ENCODE results near the gene CHRNB4.

Gene CHRNB4

DNA sequence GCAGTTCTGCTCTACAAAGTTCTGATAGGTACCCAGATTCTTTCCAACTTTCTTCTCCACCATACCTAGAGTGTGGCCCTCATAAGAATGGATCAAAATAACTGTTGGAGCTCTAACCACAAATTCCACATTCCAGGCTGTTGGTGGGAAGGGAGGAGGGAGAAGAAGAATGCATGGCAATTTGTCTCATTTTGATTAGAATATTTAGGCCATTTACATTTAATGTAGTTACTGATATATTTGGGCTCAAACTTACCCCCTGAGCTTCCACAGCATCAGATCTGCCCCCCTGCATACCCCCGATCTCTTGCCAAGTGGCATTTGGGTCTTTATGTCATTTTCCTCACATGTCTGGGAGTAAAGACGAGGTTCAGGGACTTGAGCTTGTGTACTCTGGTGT lies 7.7 kb downstream of the CHRNB4 start:
- DNase-seq (ENCODE audit: low spot score) = no peak

DNA sequence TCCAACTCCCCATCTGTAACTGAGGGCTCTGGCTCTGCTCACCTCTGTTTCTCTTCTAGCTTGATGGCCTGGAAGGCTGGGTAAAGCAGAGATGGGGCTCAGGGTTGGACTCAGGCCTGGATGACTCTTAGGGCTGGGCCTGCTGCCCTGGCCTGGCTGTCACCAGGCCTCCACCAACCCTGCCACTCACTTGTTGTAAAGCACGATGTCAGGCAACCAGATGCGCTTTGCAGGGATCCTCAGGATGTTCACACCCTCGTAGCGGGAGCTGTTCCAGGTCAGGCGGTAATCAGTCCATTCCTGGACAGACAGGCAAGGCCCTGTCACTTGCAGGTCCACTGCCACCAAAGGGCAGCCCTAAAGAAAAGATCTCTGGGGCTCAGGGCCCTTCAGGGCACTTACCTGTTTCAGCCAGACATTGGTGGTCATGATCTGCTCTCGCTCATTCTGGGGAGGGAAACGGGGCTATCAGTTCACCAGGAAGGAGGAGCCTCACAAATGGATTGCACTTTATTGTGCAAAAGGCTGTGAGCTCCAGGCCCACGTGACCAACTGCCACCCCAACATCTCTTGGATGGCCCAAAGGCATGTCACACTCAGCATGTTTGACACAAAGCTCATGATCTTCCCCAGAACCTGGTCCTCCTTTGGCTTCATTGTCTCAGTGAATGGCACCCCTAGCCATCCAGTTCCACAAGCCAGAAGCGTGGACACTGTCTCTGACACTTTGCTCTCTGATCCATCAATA lies 9.9 kb downstream of the CHRNB4 start:
- no peak for DNase-seq (ENCODE audit: low spot score)

DNA sequence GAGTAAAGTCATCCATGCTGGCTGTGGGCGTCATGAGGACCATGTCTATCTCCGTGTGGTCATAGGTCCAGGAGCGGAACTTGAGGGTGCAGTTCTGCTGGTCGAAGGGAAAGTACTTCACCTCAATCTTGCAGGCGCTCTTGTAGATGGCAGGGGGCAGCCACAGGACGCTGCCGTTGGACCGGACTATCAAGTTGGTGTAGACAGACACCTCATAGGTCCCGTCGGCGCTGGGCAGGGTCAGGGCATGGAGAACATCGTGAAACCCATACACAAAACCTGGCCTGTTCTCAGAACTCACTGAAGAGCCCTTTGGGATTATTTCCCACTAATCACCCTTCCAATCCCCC lies 11.3 kb downstream of the CHRNB4 start:
- DNase-seq (ENCODE audit: low spot score) = no peak

DNA sequence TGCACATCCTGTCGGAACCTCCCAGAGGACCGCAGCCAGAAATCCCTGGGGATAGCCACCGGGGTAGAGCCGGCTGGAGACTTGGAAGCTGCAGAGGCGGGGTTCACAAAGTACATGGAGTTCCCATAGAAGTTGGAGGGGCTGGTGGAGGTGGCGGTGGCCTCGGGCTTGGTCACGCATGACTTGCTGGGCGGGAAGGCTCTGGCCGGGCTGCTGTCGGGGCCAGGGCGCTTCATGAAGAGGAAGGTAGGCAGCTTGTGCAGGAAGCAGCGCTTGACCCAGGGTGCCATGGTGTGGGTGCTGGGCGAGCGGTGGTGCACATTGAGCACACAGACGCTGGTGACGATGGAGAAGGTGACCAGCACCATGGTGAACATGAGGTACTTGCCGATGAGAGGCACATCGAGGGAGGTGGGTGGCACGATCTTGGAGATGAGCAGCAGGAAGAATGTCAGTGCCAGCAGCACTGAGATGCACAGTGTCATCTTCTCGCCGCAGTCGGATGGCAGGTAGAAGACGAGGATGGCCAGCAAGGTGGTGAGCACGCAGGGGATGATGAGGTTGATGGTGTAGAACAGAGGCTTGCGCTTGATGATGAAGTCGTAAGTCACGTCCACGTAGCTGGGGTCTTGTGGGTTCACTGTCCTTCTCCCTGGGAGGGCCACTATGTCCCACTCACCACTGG lies 11.8 kb downstream of the CHRNB4 start:
- DNase-seq (ENCODE audit: low spot score) = no peak

DNA sequence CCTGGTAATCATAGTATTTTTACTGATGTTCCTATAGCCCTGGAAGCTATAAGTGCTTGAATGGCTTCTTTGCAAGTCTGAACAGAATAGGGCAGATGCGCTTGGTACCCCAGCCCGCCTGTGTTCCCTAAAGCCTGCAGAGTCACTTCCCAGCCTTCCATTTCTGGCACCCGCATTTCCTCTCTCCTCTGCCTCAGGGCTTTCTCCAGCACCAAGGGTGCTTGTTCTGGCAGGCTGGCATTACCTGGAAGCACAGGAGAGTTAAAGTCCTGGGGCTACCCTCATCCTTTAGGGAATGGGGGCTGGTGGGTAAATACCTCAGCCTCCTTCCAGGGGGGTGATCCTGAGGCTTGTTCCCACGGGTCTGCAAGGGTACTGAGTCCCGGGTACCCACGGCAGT lies 12.8 kb downstream of the CHRNB4 start:
- no peak for DNase-seq (ENCODE audit: low spot score)

DNA sequence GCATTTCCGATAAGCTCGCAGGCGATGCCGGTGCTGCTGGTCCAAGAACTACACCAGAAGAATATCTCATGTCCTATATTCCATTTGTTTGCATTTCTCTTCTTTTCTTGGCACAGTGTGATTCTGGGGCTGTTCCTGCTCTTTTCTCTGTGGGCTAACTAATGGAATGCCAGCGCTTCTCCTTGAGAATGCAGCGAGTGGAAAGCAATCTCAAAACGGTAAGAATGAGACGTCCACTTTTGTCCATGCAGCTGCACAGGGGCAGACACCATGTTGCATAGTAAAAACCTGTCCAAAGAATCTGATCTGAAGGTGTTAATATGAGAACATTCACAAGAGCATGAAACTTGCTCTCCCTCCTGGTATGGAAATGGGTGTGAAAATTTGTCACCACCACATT lies 13.7 kb downstream of the CHRNB4 start:
- DNase-seq (ENCODE audit: low spot score) = no peak

DNA sequence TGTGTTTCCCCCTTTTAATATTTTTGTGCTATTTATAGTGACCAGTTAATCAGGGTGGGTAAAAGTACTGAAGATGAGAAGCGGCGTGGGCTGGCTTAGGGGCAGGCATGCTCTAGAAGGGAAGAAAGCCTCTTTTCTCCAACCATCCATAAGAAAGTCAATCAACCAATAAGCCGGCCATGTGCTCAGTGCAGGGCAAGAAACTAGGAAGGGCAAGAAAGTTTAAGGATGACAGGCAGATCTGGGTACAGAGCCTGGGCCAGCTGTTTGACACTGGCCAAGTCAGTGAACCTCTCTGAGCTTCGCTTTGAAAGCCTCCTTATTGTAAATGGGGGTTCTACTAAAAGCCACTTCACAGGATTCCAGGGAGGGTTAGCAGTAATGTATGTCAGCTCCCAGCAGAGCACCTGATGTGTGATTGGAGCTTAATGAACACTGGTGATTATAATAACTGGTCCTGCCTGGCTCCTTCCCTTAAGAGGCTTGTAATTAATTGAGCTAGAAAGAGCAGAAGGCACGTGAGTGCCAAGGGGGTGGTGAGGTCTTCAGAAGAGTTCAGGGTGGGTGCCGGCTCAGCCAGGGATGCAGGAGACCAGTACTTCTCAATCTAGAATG lies 14.5 kb downstream of the CHRNB4 start:
- DNase-seq (ENCODE audit: low spot score) = no peak

DNA sequence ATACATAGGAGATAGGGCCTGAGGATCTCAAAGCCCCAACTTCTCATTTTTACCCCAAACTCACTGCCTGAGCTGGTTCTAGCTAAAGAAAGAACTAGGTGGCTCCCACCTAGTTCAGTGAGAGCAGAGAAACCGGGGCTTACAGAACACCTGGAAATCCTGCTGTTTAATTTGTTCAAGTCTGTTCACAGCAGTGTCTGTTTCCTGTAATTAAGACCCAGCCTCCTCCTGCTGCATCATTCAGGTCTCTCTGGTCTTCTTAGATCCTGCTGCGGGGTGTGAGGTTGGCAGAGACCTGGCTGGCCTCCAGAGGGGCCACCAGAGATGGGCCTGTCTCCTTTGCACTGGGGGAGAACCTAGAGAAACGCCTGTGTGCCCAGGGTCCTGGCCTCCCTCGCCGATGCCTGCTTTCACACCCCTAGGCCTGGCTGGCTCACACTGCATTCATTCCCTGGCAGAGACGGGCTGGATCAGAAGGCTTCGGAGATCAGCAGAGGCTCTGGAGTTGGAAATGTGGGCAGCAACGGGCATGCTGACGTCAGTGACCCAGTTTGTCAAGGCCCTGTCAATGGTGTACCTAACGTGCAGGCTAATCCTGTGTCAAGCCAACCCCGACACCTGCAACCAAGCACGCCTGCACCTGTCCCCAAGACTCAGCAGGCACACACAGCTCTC lies 15.3 kb downstream of the CHRNB4 start:
- DNase-seq (ENCODE audit: low spot score) = no peak

DNA sequence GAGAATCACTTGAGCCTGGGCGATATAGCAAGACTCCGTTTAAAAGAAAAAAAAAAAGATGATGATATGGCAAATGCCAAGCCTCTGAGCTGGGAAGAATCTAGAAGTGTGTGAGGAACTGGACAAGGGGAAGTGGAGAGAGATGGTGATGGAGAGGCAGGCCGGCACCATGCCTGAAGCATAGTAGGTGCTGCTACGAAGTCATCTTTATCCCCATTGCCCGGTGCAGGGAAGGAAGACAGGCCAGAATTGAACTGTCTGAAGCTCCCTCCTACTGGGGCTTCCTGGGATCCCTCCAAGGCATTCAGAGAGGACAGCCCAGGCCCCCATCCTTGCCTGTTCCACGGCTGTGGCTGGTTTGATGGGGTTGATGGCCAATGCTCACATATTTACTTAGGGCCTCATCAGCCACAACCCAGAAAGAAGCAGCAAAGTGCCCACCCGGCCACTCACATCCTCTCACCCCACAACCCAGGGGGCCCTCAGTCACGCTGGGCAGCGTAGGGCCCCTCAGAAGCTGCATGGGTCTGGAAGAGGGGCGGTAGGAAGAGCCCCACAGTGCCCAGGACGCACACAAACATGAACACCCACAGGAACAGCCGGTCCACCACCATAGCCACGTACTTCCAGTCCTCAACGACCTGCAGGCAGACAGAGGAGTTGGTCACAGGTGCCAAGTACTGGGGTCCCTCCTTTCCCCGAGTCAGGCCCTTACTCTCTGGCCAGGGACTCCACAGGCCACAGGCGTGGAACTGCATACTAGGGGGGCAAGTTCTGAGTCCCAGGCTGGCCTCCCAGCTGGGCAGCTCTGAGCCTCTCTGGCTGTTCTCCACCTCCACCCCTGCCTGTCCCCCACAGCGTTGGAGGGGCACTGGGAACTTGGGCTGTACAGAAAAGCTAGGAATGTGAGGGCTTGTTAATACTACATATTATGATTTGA lies 16.1 kb downstream of the CHRNB4 start:
- DNase-seq (ENCODE audit: low spot score) = no peak

DNA sequence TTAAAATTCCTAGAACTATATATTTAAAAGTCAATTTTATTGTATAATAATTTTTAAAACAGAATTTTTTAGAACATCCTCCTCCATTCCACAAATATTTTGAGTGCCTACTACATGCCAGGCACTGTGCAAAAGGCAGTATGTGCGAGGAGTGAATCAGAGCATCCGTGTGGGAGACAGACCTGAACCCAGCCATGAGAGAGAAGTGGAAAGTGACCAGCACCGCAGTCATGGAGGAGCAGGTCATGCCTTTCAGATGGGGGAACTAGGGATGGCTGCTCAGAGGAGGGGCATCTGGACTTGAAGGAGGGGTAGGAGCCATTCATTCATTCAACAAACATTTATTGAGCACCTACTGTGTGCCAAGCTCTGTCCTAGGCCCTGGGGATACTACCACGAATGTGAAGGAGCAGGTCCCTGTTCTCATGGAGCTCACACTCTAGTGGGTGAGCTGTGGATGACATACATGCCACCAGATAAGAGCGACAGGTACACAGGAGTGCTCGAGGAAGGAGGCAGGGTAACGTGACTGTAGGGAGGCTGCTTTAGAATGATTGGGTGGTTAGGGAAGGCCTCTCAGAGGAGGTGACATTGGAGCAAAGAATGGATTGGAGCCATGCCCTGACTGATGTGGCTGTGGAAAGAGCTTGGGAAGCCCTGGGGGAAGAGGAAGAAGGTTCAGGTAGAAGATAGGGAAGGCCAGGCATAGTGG lies 17.1 kb downstream of the CHRNB4 start:
- no peak for DNase-seq (ENCODE audit: low spot score)

DNA sequence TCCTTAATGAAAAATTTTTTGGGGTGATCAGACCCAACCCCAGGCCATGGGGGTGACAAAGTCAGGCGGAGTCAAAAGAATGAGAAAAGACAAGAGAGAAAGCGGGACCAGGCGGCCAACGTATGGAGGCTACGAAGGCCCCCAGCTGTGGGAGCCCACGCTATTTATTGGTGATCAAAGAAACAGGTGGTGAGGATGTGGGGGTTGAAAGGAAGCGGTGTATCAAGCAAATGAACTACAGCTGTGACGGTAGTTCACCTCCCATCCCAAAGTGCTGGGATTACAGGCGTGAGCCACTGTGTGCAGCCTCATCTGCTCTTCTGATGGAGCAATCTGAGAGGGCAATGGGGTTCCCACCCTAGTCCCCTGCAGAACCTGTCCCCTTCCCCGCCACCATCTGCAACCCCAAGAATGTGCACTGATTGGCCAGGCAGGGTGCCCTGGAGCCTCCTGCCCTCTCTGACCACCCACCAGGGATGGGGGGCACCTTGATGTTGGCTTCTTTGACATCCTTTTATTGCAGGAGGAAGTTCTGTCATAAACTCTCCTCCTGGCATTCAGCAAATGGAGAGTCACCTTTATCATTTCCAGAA lies 19.1 kb downstream of the CHRNB4 start:
- DNase-seq (ENCODE audit: low spot score) = no peak

DNA sequence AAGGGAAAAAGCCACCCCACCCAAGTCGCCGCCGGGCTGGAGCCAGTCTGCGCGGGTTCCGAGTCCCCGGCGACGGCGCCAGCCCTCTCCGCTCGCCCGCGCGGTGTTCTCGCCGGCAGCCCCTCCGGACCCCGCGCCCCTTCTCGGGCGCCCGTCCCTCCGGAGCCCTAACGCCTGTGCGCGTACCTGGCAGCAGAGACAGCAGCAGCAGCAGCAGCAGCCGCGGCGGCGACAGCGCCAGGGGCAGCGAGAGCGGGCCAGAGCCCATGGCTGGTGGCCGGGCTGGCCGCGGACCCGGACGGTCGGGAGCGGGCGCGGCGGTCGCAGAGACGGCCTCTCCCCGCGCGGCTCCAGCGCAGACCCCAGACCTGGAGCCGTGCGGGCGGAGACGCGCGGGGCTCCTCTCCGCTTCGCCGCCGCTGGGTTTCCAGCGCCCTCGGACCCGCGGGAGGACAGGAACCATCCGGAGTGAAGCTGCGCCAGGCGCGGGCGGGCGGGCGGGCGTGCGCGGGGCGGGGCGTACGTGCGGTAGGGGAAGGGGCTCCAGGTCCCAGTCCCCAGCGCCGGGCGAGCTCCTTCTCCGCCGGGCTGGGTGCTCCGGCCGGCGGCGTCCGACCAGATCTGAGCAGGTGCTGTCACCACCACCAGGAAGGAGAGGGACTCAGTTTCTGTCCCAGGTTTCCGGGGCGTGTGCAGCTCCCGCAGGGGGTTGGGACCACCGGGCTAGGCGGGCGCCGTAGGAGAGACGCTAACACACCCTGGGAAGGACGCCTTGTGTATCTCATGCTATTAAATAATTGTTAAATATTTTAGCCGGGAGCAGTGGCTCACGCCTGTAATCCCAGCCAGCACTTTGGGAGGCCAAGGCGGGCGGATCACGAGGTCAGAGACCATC lies 20.2 kb downstream of the CHRNB4 start, which contains the start of gene CHRNA3:
Gene CHRNA3, minus strand, starts transcription at position 470 of the 895 bp plus-strand sequence. Its CDS starts 202 bp downstream, at position 268.
- no peak for DNase-seq (ENCODE audit: low spot score)

DNA sequence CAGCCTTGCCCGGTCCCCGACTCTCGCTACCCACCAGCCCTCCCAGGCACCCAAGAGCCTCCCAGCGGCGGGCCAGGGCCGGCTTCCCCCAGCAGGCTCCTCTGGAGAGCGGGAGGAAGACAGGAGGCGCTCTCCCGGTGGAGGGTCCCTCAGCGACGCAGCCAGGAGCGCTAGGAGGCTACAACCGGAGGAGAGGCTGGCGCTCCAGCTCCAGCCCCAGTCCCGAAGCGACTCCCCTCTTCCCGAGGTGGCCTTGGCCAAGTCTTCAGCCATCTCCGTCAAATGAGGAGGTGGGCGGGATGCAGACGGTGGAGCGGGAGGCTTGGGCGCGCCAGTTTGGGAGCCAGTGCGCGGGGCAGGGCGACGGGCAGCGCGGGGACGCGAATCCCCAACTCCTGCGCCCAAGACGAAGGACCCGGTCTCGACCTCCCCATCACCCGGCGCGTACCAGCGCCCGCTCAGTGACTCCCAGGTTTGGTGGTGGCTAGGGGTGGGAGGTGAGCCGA lies 20.9 kb downstream of the CHRNB4 start:
- no peak for DNase-seq (ENCODE audit: low spot score)

DNA sequence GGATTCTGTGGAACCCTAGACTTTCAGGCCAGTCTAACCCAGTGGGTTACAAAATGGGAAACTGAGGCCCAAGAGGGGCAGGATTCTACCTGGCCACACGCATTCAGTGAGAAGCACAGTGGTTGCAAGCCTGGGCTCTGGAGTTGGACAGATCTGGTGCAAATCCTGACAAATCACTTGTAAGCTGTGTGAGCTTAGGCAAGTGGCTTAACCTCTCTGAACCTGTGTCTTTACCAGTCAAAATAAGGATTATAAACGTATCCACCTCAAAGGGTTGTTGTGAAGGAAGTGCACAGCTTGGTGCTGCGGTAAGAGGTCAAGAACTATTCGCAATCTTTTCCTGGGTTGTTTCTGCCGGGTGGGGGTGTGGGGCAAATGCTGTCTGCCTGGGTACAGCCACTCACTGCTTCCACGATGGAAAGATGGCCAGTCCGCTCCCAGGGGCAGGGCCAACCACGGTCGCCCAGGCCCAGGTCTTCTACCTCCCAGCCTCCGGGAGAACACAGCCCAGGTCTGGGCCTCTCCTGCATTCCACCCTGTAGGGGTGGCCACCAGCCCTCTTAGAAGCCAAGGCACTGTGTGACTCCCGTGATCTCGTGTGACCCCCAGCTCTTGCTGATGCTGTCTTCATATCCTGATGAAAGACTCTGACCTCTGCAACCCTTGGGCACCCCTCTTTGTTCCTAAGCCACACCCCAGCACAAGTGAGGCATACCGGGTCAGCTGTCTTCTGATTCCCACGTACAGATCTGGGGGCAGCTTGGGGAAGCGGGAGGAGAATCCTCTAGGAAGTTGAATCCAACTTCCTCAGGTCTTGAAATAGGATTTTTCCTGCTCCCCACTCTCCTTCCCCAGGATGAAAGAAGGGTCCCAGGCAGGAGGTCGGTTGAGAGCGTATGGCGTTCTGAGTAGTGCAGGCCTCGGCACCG lies 21.7 kb downstream of the CHRNB4 start:
- no peak for DNase-seq (ENCODE audit: low spot score)

DNA sequence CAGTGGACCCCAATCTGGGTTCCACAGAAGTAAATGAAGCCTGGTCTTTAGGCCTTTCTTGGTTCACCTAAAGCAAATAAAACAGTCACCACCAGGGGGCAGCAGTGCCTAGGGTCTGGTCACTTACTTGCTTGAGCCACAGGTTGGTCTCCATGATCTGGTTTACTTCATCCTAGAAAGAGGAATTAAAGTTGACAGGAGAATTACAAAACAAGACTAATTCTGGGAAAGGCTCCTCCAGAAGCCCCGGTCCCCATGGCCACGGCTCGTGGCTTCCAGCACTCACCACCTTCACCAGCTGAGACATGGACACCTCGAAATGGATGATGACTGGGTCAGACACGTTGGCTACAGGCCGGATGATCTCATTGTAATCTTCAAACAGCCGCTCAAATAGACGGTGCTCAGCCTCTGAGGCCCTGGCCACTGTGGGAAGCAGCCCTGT lies 22.5 kb downstream of the CHRNB4 start:
- DNase-seq (ENCODE audit: low spot score) = peak; percentile 87

DNA sequence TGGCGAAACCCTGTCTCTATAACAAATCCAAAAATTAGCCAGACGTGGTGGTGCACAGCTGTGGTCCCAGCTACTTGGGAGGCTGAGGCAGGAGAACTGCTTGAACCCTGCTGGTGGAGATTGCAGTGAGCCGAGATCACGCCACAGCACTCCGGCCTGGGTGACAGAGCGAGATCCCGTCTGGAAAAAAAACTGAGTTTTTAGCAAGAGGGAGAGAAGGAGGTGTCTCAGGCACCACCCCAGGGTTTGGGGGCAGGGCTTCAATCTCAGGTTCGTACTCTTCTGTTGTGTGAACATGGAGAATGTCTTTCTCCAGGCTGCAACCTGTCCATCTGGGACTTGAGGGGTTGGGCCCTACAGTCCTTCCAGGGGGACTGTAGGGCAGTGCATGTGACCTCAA lies 22.9 kb downstream of the CHRNB4 start:
- DNase-seq (ENCODE audit: low spot score) = no peak

DNA sequence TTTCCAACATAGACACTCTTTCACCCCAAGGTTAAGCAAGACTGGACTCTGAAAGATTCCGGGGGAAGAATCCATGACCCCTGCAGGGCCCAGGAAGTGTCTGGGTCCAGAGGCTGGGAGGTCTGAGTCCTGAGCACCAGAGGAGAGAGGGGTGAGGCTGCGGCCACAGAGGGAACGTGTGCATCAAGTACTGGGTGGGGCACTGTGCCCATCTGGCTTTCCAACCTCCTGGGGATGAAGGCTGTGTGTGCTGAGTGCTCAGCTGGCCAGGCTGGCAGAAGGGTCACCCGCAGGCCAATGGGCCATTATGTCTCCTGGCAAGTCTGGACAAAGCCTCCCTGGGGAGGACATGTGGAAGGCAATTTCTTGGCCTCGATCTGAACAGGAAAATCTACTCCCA lies 23.5 kb downstream of the CHRNB4 start:
- no peak for DNase-seq (ENCODE audit: low spot score)

DNA sequence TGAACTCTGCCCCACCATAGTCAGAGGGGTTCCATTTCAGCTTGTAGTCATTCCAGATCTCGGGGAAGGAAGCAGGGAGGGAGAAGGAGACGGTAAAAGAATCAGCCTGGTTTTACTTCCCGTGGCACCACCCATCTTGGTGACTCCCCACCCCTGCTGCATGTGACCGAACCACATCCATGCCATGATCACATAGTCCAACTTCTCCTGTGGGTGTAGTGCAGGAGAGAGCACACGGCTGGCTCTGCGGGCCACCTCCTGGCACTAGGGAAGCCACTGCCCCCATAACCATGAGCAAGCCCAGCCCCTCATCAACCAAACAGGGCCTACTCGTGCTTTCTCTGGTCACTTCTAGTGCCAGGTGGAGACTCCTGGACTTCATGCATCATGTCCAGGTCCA lies 23.9 kb downstream of the CHRNB4 start:
- DNase-seq (ENCODE audit: low spot score) = no peak

Measured in NAMALWA (cell line).